Cardiac fibroblast (primary cell): Measurements from ENCODE around the gene SYT2.
"Not testable (repeated sequence)": the region's sequence is repeated elsewhere in the genome, so short reads cannot be mapped to it uniquely, and the experiment has no call there.

ENCODE experiments used
- DNase-seq, 2 donors: peaks; one replicate each; pipeline versions ENCODE4 v3.0.0 to v3.0.0-alpha.2; 2010; ENCODE audit warnings: low read depth in 2 of 2
- H3K4me3 ChIP-seq, 2 donors: replicated peaks in 1 of 2; 1 replicate in 1 of 2; 2 replicates in 1 of 2; pipeline ENCODE4 v1.5.1; 2011; ENCODE audit warnings: low read depth in 2 of 2, low read length in 2 of 2, mild to moderate bottlenecking in 2 of 2, moderate library complexity in 1 of 2
- CTCF ChIP-seq: IDR thresholded peaks from one replicate; pipeline ENCODE4 v1.5.1; 2011; ENCODE audit warnings: low read depth, mild to moderate bottlenecking, low read length, inconsistent platforms

Gene SYT2

GRCh38 chr1:202645097-202645476, 65.2 kb downstream of the SYT2 start:
- H3K4me3 ChIP-seq = no peak overlapping the region
- no peak for TF ChIP-seq CTCF
- no peak for DNase-seq

GRCh38 chr1:202644219-202645096, 65.8 kb downstream of the SYT2 start:
- DNase-seq = no peak
- TF ChIP-seq CTCF = no peak
- no peak overlapping the region for H3K4me3 ChIP-seq

DNA sequence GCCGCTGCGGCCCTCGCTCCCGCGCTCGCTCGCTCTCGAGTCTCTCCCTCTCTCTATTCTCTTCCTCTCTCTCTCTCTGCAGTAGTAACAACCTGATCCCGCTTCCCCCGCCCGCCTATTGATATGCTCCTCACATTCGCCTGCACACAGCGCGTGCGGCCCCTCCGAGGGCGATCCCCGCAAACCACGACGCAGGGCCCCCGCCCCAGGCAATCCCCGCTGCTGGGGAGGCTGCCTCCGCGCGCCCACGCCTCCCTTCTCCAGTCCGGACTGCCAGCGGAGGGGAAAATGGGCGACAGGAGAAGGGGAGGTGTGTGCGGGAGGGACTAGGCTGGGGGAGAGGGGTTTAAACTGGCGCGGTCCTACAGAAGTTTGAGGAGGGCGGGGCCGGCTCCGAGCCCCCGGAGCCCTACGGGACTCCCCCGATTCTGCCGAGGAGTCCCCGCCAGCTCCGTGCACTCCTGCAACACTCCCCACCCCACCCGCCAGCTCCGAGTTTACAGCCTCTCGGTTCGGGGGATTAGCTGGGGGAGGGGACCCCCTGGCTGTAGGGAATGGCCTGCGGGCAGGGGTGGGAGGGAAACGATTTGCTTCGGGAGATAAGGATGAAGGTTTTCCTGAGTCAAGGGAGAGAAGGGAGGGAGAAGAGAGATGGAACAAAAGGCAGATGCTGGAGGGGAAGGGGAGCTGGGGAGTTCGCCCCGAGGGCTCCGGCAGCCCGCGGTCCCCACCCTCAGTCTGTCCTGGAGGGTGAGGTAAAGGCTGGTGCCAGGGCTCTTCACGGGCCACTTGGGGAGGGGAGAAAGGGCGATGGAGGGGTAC, 66.6 kb downstream of the SYT2 start:
- H3K4me3 ChIP-seq = no peak overlapping the region
- no peak for DNase-seq
- no peak for TF ChIP-seq CTCF

GRCh38 chr1:202642619-202643291, 67.5 kb downstream of the SYT2 start:
- no peak overlapping the region for H3K4me3 ChIP-seq
- no peak for TF ChIP-seq CTCF
- DNase-seq = no peak

DNA sequence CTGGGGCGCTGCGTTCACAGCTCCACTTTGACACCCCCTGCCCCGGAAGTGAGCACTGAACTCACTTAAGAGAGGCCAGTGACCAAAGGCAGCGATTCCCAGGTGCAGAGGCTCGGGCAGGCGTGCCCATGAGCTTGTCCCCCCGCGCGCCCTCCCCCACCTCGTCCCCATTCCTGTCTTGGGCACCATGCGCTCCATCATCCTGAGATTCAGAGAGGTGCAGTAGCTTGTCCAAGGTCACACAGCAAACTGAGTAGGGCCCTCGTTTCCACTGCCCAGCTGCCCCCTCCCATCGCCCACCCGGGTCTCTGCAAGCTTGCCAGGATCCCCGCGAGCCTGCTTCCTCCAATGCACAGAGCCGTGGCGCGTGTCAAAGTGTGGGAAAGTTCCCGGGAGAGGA, 68.0 kb downstream of the SYT2 start:
- H3K4me3 ChIP-seq = no peak overlapping the region
- DNase-seq = no peak
- TF ChIP-seq CTCF = no peak

DNA sequence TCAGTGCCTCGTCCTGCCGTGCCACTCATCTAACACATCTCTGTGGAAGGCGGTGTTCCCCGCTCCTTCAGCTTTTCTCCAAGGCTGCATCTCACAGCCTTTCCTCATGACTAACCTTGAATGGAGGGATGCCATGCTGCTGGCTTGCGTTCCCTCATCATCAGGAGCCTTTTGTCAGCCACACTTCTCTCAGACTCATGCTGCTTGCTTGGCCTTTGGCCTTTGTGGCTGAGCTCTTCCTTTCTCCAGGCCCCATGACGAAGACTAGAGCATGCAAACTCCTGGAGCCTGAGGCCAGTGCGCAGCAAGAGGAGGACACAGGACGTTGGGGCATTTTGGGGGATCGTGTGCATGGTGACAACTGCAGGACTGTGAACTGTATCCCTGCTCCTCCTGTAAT, 70.8 kb downstream of the SYT2 start:
- DNase-seq = peak in 1 of 2 donors; percentile 39
- no peak for TF ChIP-seq CTCF
- no peak overlapping the region for H3K4me3 ChIP-seq

DNA sequence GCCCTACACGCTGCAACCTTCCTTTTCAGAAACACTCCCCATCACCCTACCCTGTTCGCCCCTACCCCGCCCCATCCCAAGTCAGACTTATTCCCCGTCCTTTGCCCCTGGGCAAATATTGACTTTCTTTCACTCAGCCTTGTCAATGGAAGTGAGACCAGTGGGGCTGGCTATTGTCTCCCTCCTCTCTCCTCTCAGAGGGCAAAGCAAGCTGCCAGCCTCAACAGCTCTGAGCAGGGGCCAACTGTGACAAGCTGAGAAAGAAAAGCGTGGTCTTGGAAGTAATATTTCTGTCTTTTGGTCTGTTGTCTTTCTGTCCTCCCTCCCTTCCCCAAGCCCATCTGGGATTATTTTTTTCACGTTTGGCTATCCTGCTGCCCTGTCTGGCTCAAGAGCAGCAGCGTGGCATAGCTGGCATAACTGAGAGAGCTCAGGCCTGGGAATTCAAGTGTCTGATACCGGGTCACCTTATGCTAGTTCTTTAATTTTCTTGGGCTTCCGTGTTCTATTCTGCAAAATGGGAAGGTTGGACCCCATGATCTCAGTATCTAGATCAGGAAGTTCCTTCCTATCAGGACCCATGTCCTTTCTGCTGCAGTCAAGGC, 71.5 kb downstream of the SYT2 start:
- H3K4me3 ChIP-seq, DNase-seq: not testable (repeated sequence)
